ENCODE measurements around the gene AK9. TPM values are rescaled to one million over a fixed set of nuclear protein-coding genes. Genes with fewer than 3 reads are reported as not detected.
"Not testable (repeated sequence)": the region's sequence is repeated elsewhere in the genome, so short reads cannot be mapped to it uniquely, and the experiment has no call there.

Gene AK9
- total and polyA plus RNA-seq, 5 experiments from 2014 or later: 4.3 to 18.2 (median 7.4) TPM

DNA sequence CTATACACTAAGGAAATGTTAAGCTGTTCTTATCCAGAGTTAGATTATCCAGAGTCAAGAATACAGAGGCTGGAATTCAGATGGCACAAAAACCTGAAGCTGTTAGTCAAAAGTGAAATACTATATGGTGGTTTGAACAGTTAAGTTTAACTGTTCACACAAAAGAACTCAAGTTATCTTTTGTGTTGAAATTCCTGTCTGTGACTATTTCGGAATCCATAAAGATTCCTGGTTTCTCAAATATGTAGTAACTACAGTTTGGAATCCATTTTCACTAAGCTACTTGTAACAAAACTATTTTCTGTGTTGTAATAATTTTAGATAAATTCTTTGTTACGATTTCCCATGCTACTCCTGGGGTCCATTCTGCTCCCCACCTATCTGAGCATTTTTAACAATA, 24.6 kb upstream of the AK9 start:
- POLR2A ChIA-PET: no interaction called here
- H3K4me3 Mint-ChIP-seq: no peak overlapping the region
- DNase-seq (no peak), ATAC-seq (no peak)
- no peaks in the 10 kb centered on the region for H3K9me3 Mint-ChIP-seq
- H3K36me3 Mint-ChIP-seq: peaks cover 4 to 47% (median 12%) of the 10 kb centered on the region in 3 donors
- H3K4me1 Mint-ChIP-seq: peaks cover 8 to 23% (median 13%) of the 10 kb centered on the region in 4 donors
- H3K27me3 Mint-ChIP-seq: no peaks in the 10 kb centered on the region
- H3K27ac Mint-ChIP-seq: peak overlapping the region in 2 of 10 donors; percentile 11 to 29

DNA sequence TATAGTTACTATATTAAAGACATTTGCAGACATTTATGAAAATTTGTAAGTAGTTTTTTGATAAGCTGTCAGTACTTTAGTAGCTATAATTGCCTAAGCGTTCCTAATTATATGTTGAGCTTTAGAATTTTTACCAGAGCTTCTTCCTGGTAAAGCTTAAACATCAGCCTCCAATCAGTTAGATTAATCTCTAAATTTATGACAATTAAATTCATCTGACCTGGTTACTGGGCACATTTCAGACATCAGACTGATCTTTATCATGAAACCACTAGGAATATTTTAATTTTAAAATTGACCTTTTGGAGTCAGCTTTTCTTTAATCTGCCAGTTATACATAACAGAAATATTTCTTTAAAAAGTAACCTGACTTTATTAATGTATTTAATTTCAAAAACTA, 23.6 kb upstream of the AK9 start:
- H3K4me3 Mint-ChIP-seq: no peak overlapping the region
- peaks cover 9 to 23% (median 21%) of the 10 kb centered on the region in 4 donors for H3K4me1 Mint-ChIP-seq
- H3K36me3 Mint-ChIP-seq: peaks cover 4 to 41% (median 10%) of the 10 kb centered on the region in 3 donors
- H3K9me3 Mint-ChIP-seq: peaks cover 0 to 5% (median 0%) of the 10 kb centered on the region in 9 donors
- no peak for DNase-seq
- no peak overlapping the region for H3K27ac Mint-ChIP-seq
- H3K27me3 Mint-ChIP-seq: no peaks in the 10 kb centered on the region
- ATAC-seq: no peak
- POLR2A ChIA-PET: no interaction called here

DNA sequence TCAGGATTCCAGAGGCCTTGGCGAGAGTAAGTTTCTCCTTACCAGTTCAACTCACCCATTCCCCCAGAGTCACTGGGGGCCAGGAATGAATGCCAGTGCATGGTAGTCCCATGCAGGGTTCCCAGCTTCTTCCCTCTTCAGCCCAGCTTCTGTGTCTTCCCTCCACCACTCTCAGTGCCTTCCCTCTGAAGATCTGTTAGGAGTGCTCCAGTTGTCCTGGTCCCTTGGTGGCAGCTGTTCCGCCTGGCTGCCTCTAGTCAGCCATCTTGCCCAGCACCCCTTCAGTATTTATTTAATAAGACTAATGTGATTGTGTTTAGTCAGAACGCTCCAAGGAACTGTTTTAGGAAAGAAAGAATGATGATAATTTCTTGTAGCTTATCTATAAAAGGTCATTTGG, 23.2 kb upstream of the AK9 start:
- Mint-ChIP-seq H3K36me3 (peaks cover 4 to 36% (median 10%) of the 10 kb centered on the region in 3 donors), H3K27ac (no peak overlapping the region), H3K4me1 (peaks cover 11 to 25% (median 23%) of the 10 kb centered on the region in 4 donors), H3K9me3 (peaks cover 0 to 6% (median 0%) of the 10 kb centered on the region in 9 donors), H3K27me3 (no peaks in the 10 kb centered on the region), H3K4me3 (no peak overlapping the region)
- ATAC-seq (no peak), DNase-seq (no peak)
- POLR2A ChIA-PET: interaction anchor here (0.5 kb wide), 1 partner anchor 677 kb away, joined by 3 read pairs; no protein-coding TSS in a partner anchor

DNA sequence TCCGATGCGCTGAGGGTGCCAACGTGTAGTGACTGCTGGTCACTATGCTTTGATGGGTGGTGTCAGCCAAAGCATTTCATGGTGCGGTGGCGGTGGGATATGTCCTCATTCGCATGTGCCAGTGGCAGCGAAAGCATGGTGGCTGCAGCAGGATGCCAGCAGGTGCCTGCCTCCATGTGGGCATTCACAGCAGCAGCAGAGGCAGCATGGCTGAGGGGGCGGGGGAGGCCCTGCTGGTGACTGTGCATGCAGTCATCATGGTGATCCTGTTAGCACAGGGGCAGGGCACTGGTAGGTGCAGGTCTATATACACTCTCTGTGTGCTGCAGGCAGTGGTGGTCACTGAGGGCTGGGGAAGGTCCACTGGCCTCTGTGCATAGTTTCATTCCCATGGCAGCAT, 22.1 kb upstream of the AK9 start:
- POLR2A ChIA-PET: no interaction called here
- Mint-ChIP-seq H3K9me3 (peaks cover 0 to 9% (median 0%) of the 10 kb centered on the region in 9 donors), H3K36me3 (peaks cover 12 to 29% (median 14%) of the 10 kb centered on the region in 3 donors), H3K27ac (peak overlapping the region in 2 of 10 donors; percentile 18 to 87), H3K4me1 (peaks cover 11 to 25% (median 23%) of the 10 kb centered on the region in 4 donors), H3K27me3 (no peaks in the 10 kb centered on the region), H3K4me3 (no peak overlapping the region)
- no peak for ATAC-seq
- DNase-seq: no peak

DNA sequence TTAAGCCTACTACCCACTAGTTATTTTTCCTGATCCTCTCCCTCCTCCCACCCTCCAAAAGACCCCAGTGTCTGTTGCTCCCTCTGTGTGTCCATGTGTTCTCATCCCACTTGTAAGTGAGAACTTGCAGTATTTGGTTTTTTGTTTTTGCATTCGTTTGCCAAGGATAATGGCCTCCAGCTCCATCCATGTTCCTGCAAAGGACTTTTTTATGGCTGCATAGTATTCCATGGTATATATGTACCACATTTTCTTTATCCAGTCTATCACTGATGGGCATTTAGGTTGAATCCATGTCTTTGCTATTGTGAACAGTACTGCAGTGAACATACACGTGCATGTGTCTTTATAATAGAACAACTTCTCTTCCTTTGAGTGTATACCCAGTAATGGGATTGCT, 17.1 kb upstream of the AK9 start:
- peak overlapping the region in 1 of 10 donors; percentile 27 for H3K27ac Mint-ChIP-seq
- H3K27me3 Mint-ChIP-seq, H3K4me3 Mint-ChIP-seq, ATAC-seq, H3K9me3 Mint-ChIP-seq, DNase-seq: not testable (repeated sequence)
- H3K36me3 Mint-ChIP-seq: peaks cover 0 to 12% (median 8%) of the 10 kb centered on the region in 3 donors
- POLR2A ChIA-PET: interaction anchor here (0.6 kb wide), 1 partner anchor 85 kb away, joined by 5 read pairs; no protein-coding TSS in a partner anchor
- peaks cover 27 to 56% (median 36%) of the 10 kb centered on the region in 4 donors for H3K4me1 Mint-ChIP-seq

DNA sequence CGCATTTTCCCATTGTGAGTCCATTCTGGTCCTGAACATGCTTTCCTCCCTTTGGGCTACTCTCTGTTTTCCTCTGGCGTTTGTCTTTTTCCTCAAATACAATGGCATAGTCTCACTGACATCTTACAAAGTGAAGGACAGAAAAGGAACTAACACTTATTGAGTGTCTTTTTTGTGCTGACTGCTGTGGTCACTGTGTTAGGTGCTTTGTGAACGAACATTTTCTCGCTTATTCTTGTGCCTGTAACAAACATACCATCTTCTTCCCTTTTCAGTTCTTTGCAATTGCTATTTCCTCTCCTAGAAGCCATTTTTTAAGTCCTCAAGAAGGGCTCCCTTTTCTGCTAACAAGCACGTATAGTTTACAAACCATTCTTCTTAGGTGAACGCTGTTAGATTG, 15.5 kb upstream of the AK9 start:
- Mint-ChIP-seq H3K27ac (peak overlapping the region in 5 of 10 donors; percentile 30 to 90 (median 66)), H3K9me3 (peaks cover 0 to 9% (median 0%) of the 10 kb centered on the region in 9 donors), H3K4me3 (peak overlapping the region in 3 of 10 donors; percentile 34 to 62 (median 37)), H3K27me3 (no peaks in the 10 kb centered on the region), H3K36me3 (peaks cover 0 to 12% (median 8%) of the 10 kb centered on the region in 3 donors), H3K4me1 (peaks cover 24 to 69% (median 31%) of the 10 kb centered on the region in 4 donors)
- ATAC-seq (no peak), DNase-seq (no peak)
- POLR2A ChIA-PET: interaction anchor here (2.9 kb wide), 1 partner anchor 333 kb away, joined by 20 read pairs; no protein-coding TSS in a partner anchor

DNA sequence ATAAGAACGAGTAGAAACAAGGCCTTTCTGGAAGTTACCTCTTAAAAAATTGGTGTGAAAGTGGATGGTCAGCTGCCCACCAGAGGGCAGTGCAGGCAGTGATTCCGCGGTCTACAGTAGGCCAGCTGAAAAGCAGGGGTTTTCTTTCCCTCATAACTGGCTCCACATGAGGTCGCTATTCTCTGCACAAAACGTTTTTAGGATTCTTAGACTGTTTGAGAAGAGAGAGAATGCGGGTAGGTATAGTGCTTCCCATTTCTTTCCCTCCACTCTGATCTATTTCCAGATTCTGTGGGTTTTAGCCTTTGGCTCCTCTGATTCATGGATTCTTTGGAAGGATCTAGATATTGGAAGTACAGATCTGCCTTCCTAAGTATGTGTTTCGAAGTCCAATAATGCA, 14.3 kb upstream of the AK9 start:
- H3K27me3 Mint-ChIP-seq: no peaks in the 10 kb centered on the region
- POLR2A ChIA-PET: interaction anchor here (0.7 to 2.9 kb wide), 4 partner anchors 12 to 685 kb away, joined by 3 to 20 read pairs (median 6); no protein-coding TSS in a partner anchor
- H3K4me3 Mint-ChIP-seq: peak overlapping the region in 1 of 10 donors; percentile 20
- peak overlapping the region in 3 of 10 donors; percentile 28 to 79 (median 46) for H3K27ac Mint-ChIP-seq
- peak; percentile 54 to 86 (median 73) for DNase-seq
- H3K36me3 Mint-ChIP-seq: peaks cover 0 to 12% (median 8%) of the 10 kb centered on the region in 3 donors
- peaks cover 0 to 9% (median 0%) of the 10 kb centered on the region in 9 donors for H3K9me3 Mint-ChIP-seq
- peak; percentile 98 to 99 for ATAC-seq
- peaks cover 22 to 67% (median 30%) of the 10 kb centered on the region in 4 donors for H3K4me1 Mint-ChIP-seq

DNA sequence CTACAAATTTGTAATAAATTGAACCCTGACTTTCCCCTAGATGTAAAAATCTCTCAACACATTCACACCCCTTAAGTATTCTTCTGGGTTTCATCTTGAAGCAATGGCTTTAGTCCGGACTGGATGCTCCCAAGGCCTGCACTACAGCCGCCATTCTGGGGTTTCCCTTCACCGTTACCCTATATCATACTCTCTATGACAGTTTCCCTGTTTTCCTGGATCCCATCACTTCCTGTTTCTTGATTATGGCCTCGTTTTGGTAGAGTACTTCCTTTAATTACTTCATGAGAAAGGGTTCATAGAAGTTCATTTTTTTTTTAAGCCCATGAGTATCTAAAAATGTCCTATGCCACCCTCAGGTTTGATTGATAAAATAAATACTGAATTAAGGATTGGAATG, 11.8 kb upstream of the AK9 start:
- Mint-ChIP-seq H3K36me3 (peaks cover 0 to 2% (median 0%) of the 10 kb centered on the region in 3 donors), H3K4me3 (no peak overlapping the region), H3K9me3 (no peaks in the 10 kb centered on the region), H3K27me3 (no peaks in the 10 kb centered on the region), H3K4me1 (peaks cover 16 to 60% (median 29%) of the 10 kb centered on the region in 4 donors), H3K27ac (peak overlapping the region in 3 of 10 donors; percentile 12 to 61 (median 43))
- no peak for ATAC-seq
- DNase-seq: no peak
- POLR2A ChIA-PET: no interaction called here

DNA sequence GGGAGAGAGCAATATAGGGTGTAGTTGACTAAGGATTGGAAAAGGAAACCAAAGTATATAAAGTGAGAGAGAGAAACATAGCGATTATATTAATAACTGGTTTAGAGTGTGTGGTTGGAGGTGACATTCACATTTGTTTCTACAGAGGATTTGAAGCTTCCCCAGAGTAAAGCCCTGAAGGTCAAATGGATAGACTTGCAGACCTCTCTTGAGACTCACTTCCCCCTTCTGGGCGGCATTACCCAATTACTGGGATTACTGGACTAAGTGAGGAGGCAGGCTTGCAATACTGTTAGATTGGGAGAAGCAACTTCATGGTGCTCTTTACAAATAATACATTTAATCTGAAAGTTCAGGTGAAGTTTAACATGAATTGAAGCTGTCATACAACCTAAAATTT, 10.8 kb upstream of the AK9 start:
- Mint-ChIP-seq H3K27ac (peak overlapping the region in 1 of 10 donors; percentile 52), H3K4me3 (no peak overlapping the region), H3K36me3 (peaks cover 0 to 4% (median 0%) of the 10 kb centered on the region in 3 donors), H3K27me3 (no peaks in the 10 kb centered on the region), H3K9me3 (no peaks in the 10 kb centered on the region), H3K4me1 (peaks cover 16 to 59% (median 26%) of the 10 kb centered on the region in 4 donors)
- ATAC-seq (no peak), DNase-seq (no peak)
- POLR2A ChIA-PET: interaction anchor here (2.3 kb wide), 1 partner anchor 11 kb away, joined by 11 read pairs; the partner anchor contains the start of genes AK9 and FIG4

DNA sequence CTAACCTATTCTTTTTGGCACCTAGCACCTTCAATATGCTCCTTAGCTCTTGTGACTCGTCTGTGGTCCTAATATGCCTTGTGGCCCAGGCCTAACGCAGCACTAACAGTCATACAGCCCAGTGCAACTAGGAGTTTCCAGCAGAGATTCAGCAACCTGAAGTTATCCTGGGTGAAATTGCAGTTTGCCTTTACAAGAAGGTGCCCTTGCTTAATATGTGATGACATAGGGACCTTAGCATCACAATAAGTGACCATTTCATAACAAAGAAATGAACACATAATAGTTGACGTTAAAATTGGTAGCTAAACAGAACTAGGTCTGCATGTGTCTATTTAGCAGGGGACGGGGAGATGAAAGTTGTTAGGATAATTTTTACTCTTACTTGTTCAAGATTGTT, 10.2 kb upstream of the AK9 start:
- H3K4me1 Mint-ChIP-seq: peaks cover 13 to 54% (median 21%) of the 10 kb centered on the region in 4 donors
- POLR2A ChIA-PET: interaction anchor here (2.3 kb wide), 1 partner anchor 10 kb away, joined by 11 read pairs; the partner anchor contains the start of genes AK9 and FIG4
- ATAC-seq: no peak

DNA sequence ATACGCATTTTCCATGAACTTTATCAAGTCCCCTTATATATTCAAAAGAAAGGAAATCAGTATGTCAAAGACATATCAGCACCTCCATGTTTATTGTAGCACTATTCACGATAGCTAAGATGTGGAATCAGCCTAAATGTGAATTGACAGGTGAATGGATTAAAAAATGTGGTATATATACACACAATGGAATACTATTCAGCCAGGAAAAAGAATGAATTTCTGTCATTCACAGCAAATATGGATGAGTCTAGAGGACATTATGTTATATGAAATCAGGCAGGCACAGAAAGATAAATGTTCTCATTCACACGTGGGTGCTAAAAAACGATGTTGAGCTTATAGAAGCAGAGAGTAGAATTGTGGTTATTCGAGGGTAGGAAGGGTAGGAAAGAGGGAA, 5.4 kb upstream of the AK9 start:
- Mint-ChIP-seq H3K27me3 (no peaks in the 10 kb centered on the region), H3K4me1 (peaks cover 8 to 36% (median 19%) of the 10 kb centered on the region in 4 donors), H3K4me3 (no peak overlapping the region), H3K36me3 (peaks cover 0 to 17% (median 7%) of the 10 kb centered on the region in 3 donors), H3K9me3 (no peaks in the 10 kb centered on the region), H3K27ac (no peak overlapping the region)
- DNase-seq (no peak), ATAC-seq (no peak)
- POLR2A ChIA-PET: no interaction called here

More for the DNA sequence above, 10.2 kb upstream of the AK9 start:
- H3K27me3 Mint-ChIP-seq: no peaks in the 10 kb centered on the region
- peaks cover 0 to 9% (median 0%) of the 10 kb centered on the region in 3 donors for H3K36me3 Mint-ChIP-seq
- no peak for DNase-seq
- H3K27ac Mint-ChIP-seq: peak overlapping the region in 1 of 10 donors; percentile 52
- H3K9me3 Mint-ChIP-seq: no peaks in the 10 kb centered on the region
- no peak overlapping the region for H3K4me3 Mint-ChIP-seq

DNA sequence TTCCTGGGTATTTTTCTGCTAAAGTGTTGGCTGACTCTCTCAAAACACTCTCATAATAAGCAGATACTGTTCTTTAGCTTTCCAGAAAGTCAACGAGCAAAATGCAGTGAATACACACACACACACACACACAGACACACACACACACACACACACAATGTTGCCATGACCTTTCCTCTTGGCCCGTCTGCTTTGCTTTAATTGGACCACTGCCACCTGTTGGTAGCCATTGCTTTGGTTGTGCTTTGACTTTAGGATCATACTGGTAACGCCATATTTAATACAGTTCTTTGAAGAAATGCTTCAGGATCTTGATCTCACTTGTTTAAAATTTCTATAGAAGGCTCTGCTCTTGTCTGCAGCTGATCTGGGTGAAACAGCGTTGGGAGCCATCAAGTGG, 4.5 kb upstream of the AK9 start:
- no peak for DNase-seq
- Mint-ChIP-seq H3K36me3 (peaks cover 5 to 17% (median 7%) of the 10 kb centered on the region in 3 donors), H3K4me1 (peaks cover 8 to 35% (median 19%) of the 10 kb centered on the region in 4 donors), H3K27me3 (no peaks in the 10 kb centered on the region), H3K9me3 (no peaks in the 10 kb centered on the region), H3K4me3 (no peak overlapping the region), H3K27ac (no peak overlapping the region)
- POLR2A ChIA-PET: no interaction called here
- no peak for ATAC-seq

DNA sequence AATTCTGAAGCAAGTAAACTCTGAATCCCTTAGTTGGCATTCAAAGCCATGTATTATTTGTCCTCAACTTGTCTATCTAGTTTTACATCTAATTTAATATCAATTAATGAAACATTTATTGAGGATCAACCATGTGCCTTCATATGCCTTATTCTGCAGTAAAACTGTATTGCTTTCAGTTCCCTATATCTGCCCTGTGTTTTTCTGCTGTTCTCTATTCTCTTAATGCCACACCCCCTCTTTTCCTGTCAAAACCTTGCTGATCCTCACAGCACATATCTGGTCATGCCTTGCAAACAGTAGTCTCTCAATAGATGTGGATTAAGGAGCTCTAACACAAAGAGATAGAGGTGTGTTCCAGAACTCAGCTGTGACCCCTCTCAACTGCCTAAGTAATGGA, 2.1 kb upstream of the AK9 start:
- H3K27ac Mint-ChIP-seq: peak overlapping the region in 1 of 10 donors; percentile 1
- peaks cover 10 to 41% (median 29%) of the 10 kb centered on the region in 4 donors for H3K4me1 Mint-ChIP-seq
- POLR2A ChIA-PET: interaction anchor here (1.2 kb wide), 1 partner anchor 310 kb away, joined by 3 read pairs; the partner anchor contains the start of gene CD164
- no peak for ATAC-seq
- H3K4me3 Mint-ChIP-seq: peak overlapping the region in 1 of 10 donors; percentile 29
- no peaks in the 10 kb centered on the region for H3K9me3 Mint-ChIP-seq
- H3K36me3 Mint-ChIP-seq: peaks cover 5 to 14% (median 7%) of the 10 kb centered on the region in 3 donors
- DNase-seq: no peak
- no peaks in the 10 kb centered on the region for H3K27me3 Mint-ChIP-seq

Data from naive thymus-derived CD8-positive, alpha-beta T cell (primary cell).